AG04449 (cell line): Measurements from ENCODE around the gene SVEP1.
"Not testable (repeated sequence)": the region's sequence is repeated elsewhere in the genome, so short reads cannot be mapped to it uniquely, and the experiment has no call there.

Experiments used
- CTCF ChIA-PET: fragments of 350-600 bp; formaldehyde crosslinking; extraction: SDS; loops from one replicate; lab custom pipeline; 2021; ENCODE audit warnings: antibody characterized with exemption; lab: Yijun Ruan, JAX
- POLR2A ChIA-PET: fragments of 400-600, 350-600 bp; formaldehyde crosslinking; extraction: SDS; loops from one replicate; lab custom pipeline; 2020; ENCODE audit warnings: antibody characterized with exemption, inconsistent platforms; lab: Yijun Ruan, JAX
- DNase-seq: peaks from one replicate; pipeline ENCODE4 v3.0.0-alpha.2; 2010; ENCODE audit warnings: low read depth, low spot score
- H3K4me3 ChIP-seq: 2 replicates; pipeline ENCODE4 v1.5.1; 2011; ENCODE audit warnings: low read depth, mild to moderate bottlenecking, control low read depth, low read length
- TF ChIP-seq, protein P1 (sequence below): IDR thresholded peaks from one replicate; pipeline ENCODE4 v1.5.1; 2011; ENCODE audit warnings: mild to moderate bottlenecking, moderate library complexity, low read length, control low read depth, inconsistent platforms; ENCODE audit not compliant: insufficient read depth; ENCODE audit errors: missing control alignments

Gene SVEP1

DNA sequence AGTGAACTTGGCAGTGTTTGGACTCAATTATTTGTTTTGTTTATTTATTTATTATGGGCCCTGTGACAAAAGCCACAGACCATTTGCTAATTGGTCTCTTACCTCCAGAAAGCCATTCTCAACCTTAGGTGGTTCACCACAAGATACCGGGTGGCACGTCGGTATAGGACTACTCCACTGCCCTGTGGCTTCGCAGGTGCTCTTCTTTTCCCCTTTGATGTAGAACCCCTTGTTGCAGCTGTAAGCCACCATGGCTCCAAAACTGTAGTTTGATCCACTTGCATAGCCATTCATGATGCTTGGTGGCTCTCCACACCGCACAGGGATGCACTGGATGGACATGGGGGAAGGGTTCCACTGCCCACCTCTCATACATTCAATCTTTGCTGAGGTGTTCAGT is 168.6 kb downstream of the SVEP1 start:
- TF ChIP-seq, protein P1, sequence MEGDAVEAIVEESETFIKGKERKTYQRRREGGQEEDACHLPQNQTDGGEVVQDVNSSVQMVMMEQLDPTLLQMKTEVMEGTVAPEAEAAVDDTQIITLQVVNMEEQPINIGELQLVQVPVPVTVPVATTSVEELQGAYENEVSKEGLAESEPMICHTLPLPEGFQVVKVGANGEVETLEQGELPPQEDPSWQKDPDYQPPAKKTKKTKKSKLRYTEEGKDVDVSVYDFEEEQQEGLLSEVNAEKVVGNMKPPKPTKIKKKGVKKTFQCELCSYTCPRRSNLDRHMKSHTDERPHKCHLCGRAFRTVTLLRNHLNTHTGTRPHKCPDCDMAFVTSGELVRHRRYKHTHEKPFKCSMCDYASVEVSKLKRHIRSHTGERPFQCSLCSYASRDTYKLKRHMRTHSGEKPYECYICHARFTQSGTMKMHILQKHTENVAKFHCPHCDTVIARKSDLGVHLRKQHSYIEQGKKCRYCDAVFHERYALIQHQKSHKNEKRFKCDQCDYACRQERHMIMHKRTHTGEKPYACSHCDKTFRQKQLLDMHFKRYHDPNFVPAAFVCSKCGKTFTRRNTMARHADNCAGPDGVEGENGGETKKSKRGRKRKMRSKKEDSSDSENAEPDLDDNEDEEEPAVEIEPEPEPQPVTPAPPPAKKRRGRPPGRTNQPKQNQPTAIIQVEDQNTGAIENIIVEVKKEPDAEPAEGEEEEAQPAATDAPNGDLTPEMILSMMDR, result no peak
- DNase-seq, result no peak
- ChIA-PET CTCF (interaction anchor here (1.4 kb wide), 1 partner anchor 17 kb away, joined by 7 read pairs; no protein-coding TSS in a partner anchor), POLR2A (no interaction called here)
- no peak overlapping the region for H3K4me3 ChIP-seq

GRCh38 chr9:110408598-110408997 is 170.9 kb downstream of the SVEP1 start:
- CTCF ChIA-PET, result interaction anchor here (1.1 kb wide), 1 partner anchor 19 kb away, joined by 3 read pairs; no protein-coding TSS in a partner anchor
- no peak overlapping the region for H3K4me3 ChIP-seq
- POLR2A ChIA-PET, result interaction anchor here (1.0 kb wide), 1 partner anchor 38 kb away, joined by 3 read pairs; no protein-coding TSS in a partner anchor
- TF ChIP-seq, protein P1, result no peak
- DNase-seq, result no peak

GRCh38 chr9:110405858-110406443 is 173.6 kb downstream of the SVEP1 start:
- no peak for DNase-seq
- ChIA-PET CTCF (interaction anchor here (1.3 kb wide), 1 partner anchor 217 kb away, joined by 3 read pairs; no protein-coding TSS in a partner anchor), POLR2A (no interaction called here)
- no peak overlapping the region for H3K4me3 ChIP-seq
- TF ChIP-seq, protein P1, result no peak

- DNase-seq, result no peak
- CTCF ChIA-PET, result no interaction called here
- no peak overlapping the region for H3K4me3 ChIP-seq
- POLR2A ChIA-PET, result no interaction called here
- TF ChIP-seq, protein P1, result no peak
These were observed 175.1 kb downstream of the SVEP1 start for GRCh38 chr9:110404473-110404872.

DNA sequence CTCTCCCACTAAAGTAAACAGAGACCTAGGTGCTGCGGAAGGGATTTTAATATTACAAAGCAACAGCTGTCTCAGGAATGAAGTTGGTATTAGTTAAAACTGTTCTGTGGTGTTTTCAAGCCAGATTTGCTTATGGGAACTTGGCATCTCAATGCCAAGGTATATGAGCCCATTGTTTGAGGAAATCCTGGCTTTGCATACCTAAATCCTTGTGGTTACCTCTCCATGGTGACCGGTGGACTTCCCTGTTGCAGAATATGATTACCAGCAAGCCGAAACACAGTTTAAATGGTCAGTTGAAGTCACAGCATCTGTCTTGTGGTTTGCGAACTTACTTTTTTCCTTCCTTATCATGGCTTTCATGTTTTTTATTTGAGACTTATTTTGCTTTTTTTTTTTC is 179.6 kb downstream of the SVEP1 start:
- no peak for DNase-seq
- TF ChIP-seq, protein P1, result no peak
- CTCF ChIA-PET, result no interaction called here

GRCh38 chr9:110398992-110399391 is 180.5 kb downstream of the SVEP1 start:
- CTCF ChIA-PET, POLR2A ChIA-PET, DNase-seq, H3K4me3 ChIP-seq: not testable (repeated sequence)

More for the DNA sequence above, 179.6 kb downstream of the SVEP1 start:
- POLR2A ChIA-PET, result no interaction called here
- no peak overlapping the region for H3K4me3 ChIP-seq
